HEK293 (cell line): Measurements from ENCODE around the gene NCKAP5.

Source experiments
- CTCF ChIA-PET: fragments of 350-600 bp; formaldehyde crosslinking; extraction: SDS; loops from one replicate; lab custom pipeline; 2021; ENCODE audit warnings: antibody characterized with exemption; lab: Yijun Ruan, JAX
- POLR2A ChIA-PET: fragments of 300-600 bp; formaldehyde crosslinking; extraction: SDS; loops from one replicate; lab custom pipeline; 2020; ENCODE audit warnings: antibody characterized with exemption, inconsistent platforms; lab: Yijun Ruan, JAX
- H3K27ac ChIP-seq: fragments of 200-500 bp; sonication (Bioruptor generic); 2 replicates; pipeline ENCODE4 v1.5.1; 2014; ENCODE audit warnings: low read depth, low read length, control low read depth, inconsistent platforms; ENCODE audit errors: extremely low read depth
- H3K36me3 ChIP-seq, 2 experiments: fragments of 200-500 bp in 1 of 2; sonication (Bioruptor generic) in 1 of 2; 1 replicate in 1 of 2; 2 replicates in 1 of 2; pipeline ENCODE4 v1.5.1; 2014 to 2017; ENCODE audit warnings: inconsistent platforms in 2 of 2, low read length in 2 of 2; ENCODE audit not compliant: control insufficient read depth in 2 of 2, insufficient read depth in 1 of 2
- H3K4me1 ChIP-seq: fragments of 200-500 bp; sonication (Bioruptor generic); 2 replicates; pipeline ENCODE4 v1.5.1; 2014; ENCODE audit warnings: mild to moderate bottlenecking, low read length, inconsistent platforms; ENCODE audit not compliant: control insufficient read depth, insufficient read depth
- H3K4me3 ChIP-seq: 2 replicates; pipeline ENCODE4 v1.5.1; 2011; ENCODE audit warnings: low read depth, mild to moderate bottlenecking, control low read depth, low read length, moderate library complexity
- H3K9me3 ChIP-seq: fragments of 200-500 bp; sonication (Bioruptor generic); 2 replicates; pipeline ENCODE4 v1.5.1; 2014; ENCODE audit warnings: low read depth, low read length, inconsistent platforms; ENCODE audit not compliant: control insufficient read depth, insufficient read depth
- BCL6B ChIP-seq: fragments of 450-650 bp; formaldehyde crosslinking; IDR thresholded peaks from 2 replicates; pipeline ENCODE4 v1.5.1; 2017; ENCODE audit warnings: missing biosample characterization, missing genetic modification characterization
- GLI2 ChIP-seq: fragments of 450-650 bp; formaldehyde crosslinking; IDR thresholded peaks from 2 replicates; pipeline ENCODE4; 2017; ENCODE audit warnings: missing biosample characterization, missing genetic modification characterization, low read depth, borderline replicate concordance
- PRDM10 ChIP-seq: fragments of 450-650 bp; formaldehyde crosslinking; IDR thresholded peaks from 2 replicates; pipeline ENCODE4 v1.5.1; 2016; ENCODE audit warnings: missing biosample characterization, missing genetic modification characterization
- ZBTB10 ChIP-seq: fragments of 450-650 bp; formaldehyde crosslinking; IDR thresholded peaks from 2 replicates; pipeline ENCODE4 v1.5.1; 2016; ENCODE audit warnings: missing biosample characterization, missing genetic modification characterization
- ZFHX2 ChIP-seq: fragments of 450-650 bp; formaldehyde crosslinking; conservative IDR thresholded peaks from 2 replicates; pipeline ENCODE4 v1.5.1; 2016; ENCODE audit warnings: missing biosample characterization, missing genetic modification characterization
- ZFP37 ChIP-seq: fragments of 450-650 bp; formaldehyde crosslinking; IDR thresholded peaks from 2 replicates; pipeline ENCODE4 v1.5.1; 2016; ENCODE audit warnings: missing biosample characterization, missing genetic modification characterization
- ZIC2 ChIP-seq: fragments of 450-650 bp; formaldehyde crosslinking; IDR thresholded peaks from 2 replicates; pipeline ENCODE4 v1.5.1; 2016; ENCODE audit warnings: missing biosample characterization, missing genetic modification characterization
- ZNF10 ChIP-seq: fragments of 450-650 bp; formaldehyde crosslinking; IDR thresholded peaks from 2 replicates; pipeline ENCODE4 v1.5.1; 2017; ENCODE audit warnings: missing biosample characterization, missing genetic modification characterization
- ZNF140 ChIP-seq: fragments of 450-650 bp; formaldehyde crosslinking; IDR thresholded peaks from 2 replicates; pipeline ENCODE4 v1.5.1; 2016; ENCODE audit warnings: missing biosample characterization, missing genetic modification characterization
- ZNF175 ChIP-seq: fragments of 450-650 bp; formaldehyde crosslinking; IDR thresholded peaks from 2 replicates; pipeline ENCODE4 v1.5.1; 2016; ENCODE audit warnings: missing biosample characterization, missing genetic modification characterization
- ZNF184 ChIP-seq: fragments of 450-650 bp; IDR thresholded peaks from 2 replicates; pipeline ENCODE4 v1.5.1; 2018; ENCODE audit warnings: missing biosample characterization, mild to moderate bottlenecking, missing genetic modification characterization
- ZNF202 ChIP-seq: fragments of 450-650 bp; formaldehyde crosslinking; IDR thresholded peaks from 2 replicates; pipeline ENCODE4 v1.5.1; 2016; ENCODE audit warnings: missing biosample characterization, missing genetic modification characterization, borderline replicate concordance
- ZNF26 ChIP-seq: fragments of 450-650 bp; formaldehyde crosslinking; IDR thresholded peaks from 2 replicates; pipeline ENCODE4 v1.5.1; 2016; ENCODE audit warnings: missing biosample characterization, missing genetic modification characterization
- ZNF341 ChIP-seq: fragments of 450-650 bp; formaldehyde crosslinking; IDR thresholded peaks from 2 replicates; pipeline ENCODE4; 2016; ENCODE audit warnings: low read depth, missing biosample characterization, missing genetic modification characterization
- ZNF580 ChIP-seq: fragments of 450-650 bp; formaldehyde crosslinking; IDR thresholded peaks from 2 replicates; pipeline ENCODE4 v1.5.1; 2016; ENCODE audit warnings: missing biosample characterization, missing genetic modification characterization
- ZNF830 ChIP-seq: fragments of 450-650 bp; IDR thresholded peaks from 2 replicates; pipeline ENCODE4 v1.5.0; 2018; ENCODE audit warnings: missing biosample characterization, missing genetic modification characterization, low read depth, mild to moderate bottlenecking, moderate library complexity
- ZSCAN5A ChIP-seq: fragments of 450-650 bp; formaldehyde crosslinking; IDR thresholded peaks from 2 replicates; pipeline ENCODE4 v1.5.1; 2016; ENCODE audit warnings: missing biosample characterization, missing genetic modification characterization

Gene NCKAP5

GRCh38 chr2:132651115-132652045, 916.9 kb downstream of the NCKAP5 start (continued):
- TF ChIP-seq PRDM10 (tag by site-specific recombination) (no peak), ZIC2 (tag by site-specific recombination) (no peak), ZNF26 (tag by site-specific recombination) (no peak), ZNF10 (tag by site-specific recombination) (no peak), ZFHX2 (tag by site-specific recombination) (no peak), ZNF175 (no peak), ZBTB10 (tag by site-specific recombination) (no peak), ZNF830 (tag by site-specific recombination) (no peak), ZNF341 (tag by site-specific recombination) (no peak)

GRCh38 chr2:132646540-132647108, 921.6 kb downstream of the NCKAP5 start:
- POLR2A ChIA-PET, result no interaction called here
- CTCF ChIA-PET, result interaction anchor here (0.8 kb wide), 1 partner anchor 22 kb away, joined by 3 read pairs; no protein-coding TSS in a partner anchor
- peaks cover 0 to 30% of the 10 kb centered on the region in 2 experiments; a peak in 1 of 3 replicates for H3K36me3 ChIP-seq
- H3K27ac ChIP-seq, result no peak overlapping the region
- no peaks in the 10 kb centered on the region for H3K4me1 ChIP-seq
- H3K9me3 ChIP-seq, result no peaks in the 10 kb centered on the region
- no peak for TF ChIP-seq ZNF184 (tag by site-specific recombination)
- no peak for TF ChIP-seq ZNF140 (tag by site-specific recombination)
- no peak for TF ChIP-seq ZNF202 (tag by site-specific recombination)
- TF ChIP-seq ZSCAN5A, result no peak
- no peak for TF ChIP-seq ZNF580 (tag by site-specific recombination)
- no peak for TF ChIP-seq ZFP37 (tag by site-specific recombination)
- no peak for TF ChIP-seq BCL6B
- TF ChIP-seq GLI2 (tag by site-specific recombination), result no peak
- H3K4me3 ChIP-seq, result no peak overlapping the region
